DOHH2 (cell line): ENCODE measurements around the gene TARS3.

ENCODE experiments used
- CTCF ChIP-seq: fragments of 200-600 bp; sonication (generic); IDR thresholded peaks from one replicate; pipeline ENCODE4 v1.5.1; 2014; ENCODE audit warnings: antibody characterized with exemption, mild to moderate bottlenecking, low read depth, low read length; ENCODE audit not compliant: poor library complexity, severe bottlenecking
- EZH2phosphoT487 ChIP-seq: fragments of 200-600 bp; sonication (generic); IDR thresholded peaks from 2 replicates; pipeline ENCODE4 v1.6.1; 2017; ENCODE audit warnings: borderline replicate concordance, mild to moderate bottlenecking, antibody characterized with exemption, low read length, moderate library complexity, mixed read lengths

GRCh38 chr15:101657171-101657570 is 67.1 kb downstream of the TARS3 start:
- no peak for TF ChIP-seq CTCF
- TF ChIP-seq EZH2phosphoT487, result no peak
